ENCODE results near the gene GLE1.

The GLE1 gene

DNA sequence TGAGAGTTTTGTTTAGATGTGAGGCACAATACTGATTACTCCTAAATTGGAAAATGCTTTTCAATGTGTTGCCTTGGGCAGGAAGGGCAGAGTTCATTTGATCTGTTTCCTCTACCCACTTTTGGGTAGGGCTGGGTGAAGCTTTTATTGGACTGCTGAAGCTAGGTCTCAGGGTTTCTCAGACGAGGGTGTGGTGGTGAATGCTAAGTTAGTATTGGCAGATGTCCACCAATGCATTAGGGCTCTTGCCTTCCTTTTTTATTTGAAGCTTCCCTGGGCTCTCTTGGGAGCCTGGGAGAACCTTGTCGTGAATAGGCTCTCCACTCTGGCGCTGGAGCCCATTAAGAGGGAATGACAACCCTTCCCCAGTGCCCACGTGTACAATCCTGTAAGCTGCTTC lies 71.0 kb downstream of the GLE1 start:
- H3K36me3 ChIP-seq (ENCODE audit: insufficient read depth, low read length) = peaks cover 74% of the 10 kb centered on the region

DNA sequence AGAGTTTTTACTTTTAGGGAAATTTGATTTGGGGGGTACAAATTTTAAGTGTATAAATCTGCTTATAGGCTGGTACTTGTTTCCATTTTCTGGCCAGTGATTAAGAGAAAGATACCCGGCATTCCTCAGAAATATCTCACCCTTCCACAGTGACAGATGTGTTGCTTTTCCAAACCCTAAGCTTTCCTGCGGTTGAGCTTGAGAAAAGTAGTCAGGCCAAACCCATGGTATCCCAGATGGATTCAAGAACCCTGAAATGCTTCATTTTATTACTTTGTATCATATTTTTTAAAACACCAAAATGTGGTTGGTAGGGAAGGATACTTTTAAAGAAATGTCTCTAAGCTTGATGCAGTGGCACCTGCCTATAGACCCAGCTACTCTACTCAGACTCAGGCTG lies 71.4 kb downstream of the GLE1 start:
- no peaks in the 10 kb centered on the region for H3K9me3 ChIP-seq (ENCODE audit: low read length)
- H3K9me2 ChIP-seq (ENCODE audit: low read depth, low read length) = no peaks in the 10 kb centered on the region
- H4K20me1 ChIP-seq (ENCODE audit: insufficient read depth, low read length) = no peaks in the 10 kb centered on the region
- H3K27ac ChIP-seq (ENCODE audit: low read depth, low read length, poor library complexity, severe bottlenecking) = no peak overlapping the region
- H3F3A ChIP-seq (ENCODE audit: insufficient read depth, low read length) = no peaks in the 10 kb centered on the region
- H3K79me2 ChIP-seq (ENCODE audit: insufficient read depth, low read length) = no peaks in the 10 kb centered on the region
- no peaks in the 10 kb centered on the region for H3K4me1 ChIP-seq (ENCODE audit: insufficient read depth, low read length, severe bottlenecking)
- no peak overlapping the region for H3K9ac ChIP-seq (ENCODE audit: low read length)
- TF ChIP-seq EZH2 (IDR thresholded peaks at IDR 0.05; ENCODE audit: borderline replicate concordance, low read length) = no peak
- TF ChIP-seq, protein P1, sequence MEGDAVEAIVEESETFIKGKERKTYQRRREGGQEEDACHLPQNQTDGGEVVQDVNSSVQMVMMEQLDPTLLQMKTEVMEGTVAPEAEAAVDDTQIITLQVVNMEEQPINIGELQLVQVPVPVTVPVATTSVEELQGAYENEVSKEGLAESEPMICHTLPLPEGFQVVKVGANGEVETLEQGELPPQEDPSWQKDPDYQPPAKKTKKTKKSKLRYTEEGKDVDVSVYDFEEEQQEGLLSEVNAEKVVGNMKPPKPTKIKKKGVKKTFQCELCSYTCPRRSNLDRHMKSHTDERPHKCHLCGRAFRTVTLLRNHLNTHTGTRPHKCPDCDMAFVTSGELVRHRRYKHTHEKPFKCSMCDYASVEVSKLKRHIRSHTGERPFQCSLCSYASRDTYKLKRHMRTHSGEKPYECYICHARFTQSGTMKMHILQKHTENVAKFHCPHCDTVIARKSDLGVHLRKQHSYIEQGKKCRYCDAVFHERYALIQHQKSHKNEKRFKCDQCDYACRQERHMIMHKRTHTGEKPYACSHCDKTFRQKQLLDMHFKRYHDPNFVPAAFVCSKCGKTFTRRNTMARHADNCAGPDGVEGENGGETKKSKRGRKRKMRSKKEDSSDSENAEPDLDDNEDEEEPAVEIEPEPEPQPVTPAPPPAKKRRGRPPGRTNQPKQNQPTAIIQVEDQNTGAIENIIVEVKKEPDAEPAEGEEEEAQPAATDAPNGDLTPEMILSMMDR (IDR thresholded peaks at IDR 0.05; ENCODE audit: low read length) = no peak
- H3K4me3 ChIP-seq (ENCODE audit: low read depth, low read length, poor library complexity, severe bottlenecking) = no peak overlapping the region
- no peak overlapping the region for H3K4me2 ChIP-seq (ENCODE audit: low read length)
- H2AFZ ChIP-seq (ENCODE audit: low read length) = no peak overlapping the region
- peaks cover 78% of the 10 kb centered on the region for H3K36me3 ChIP-seq (ENCODE audit: insufficient read depth, low read length)
- H3K27me3 ChIP-seq (ENCODE audit: insufficient read depth, low read length) = no peaks in the 10 kb centered on the region

More for the DNA sequence above, 71.0 kb downstream of the GLE1 start:
- Histone ChIP-seq H3K79me2 (ENCODE audit: insufficient read depth, low read length) (no peaks in the 10 kb centered on the region), H3K27me3 (ENCODE audit: insufficient read depth, low read length) (no peaks in the 10 kb centered on the region), H3K4me2 (ENCODE audit: low read length) (no peak overlapping the region), H3K4me3 (ENCODE audit: low read depth, low read length, poor library complexity, severe bottlenecking) (no peak overlapping the region), H4K20me1 (ENCODE audit: insufficient read depth, low read length) (no peaks in the 10 kb centered on the region), H3F3A (ENCODE audit: insufficient read depth, low read length) (no peaks in the 10 kb centered on the region), H3K9me3 (ENCODE audit: low read length) (no peaks in the 10 kb centered on the region), H3K4me1 (ENCODE audit: insufficient read depth, low read length, severe bottlenecking) (no peaks in the 10 kb centered on the region), H3K9me2 (ENCODE audit: low read depth, low read length) (no peaks in the 10 kb centered on the region), H2AFZ (ENCODE audit: low read length) (no peak overlapping the region), H3K9ac (ENCODE audit: low read length) (no peak overlapping the region), H3K27ac (ENCODE audit: low read depth, low read length, poor library complexity, severe bottlenecking) (no peak overlapping the region)
- TF ChIP-seq, protein P1 (IDR thresholded peaks at IDR 0.05; ENCODE audit: low read length) = no peak
- TF ChIP-seq EZH2 (IDR thresholded peaks at IDR 0.05; ENCODE audit: borderline replicate concordance, low read length) = no peak

DNA sequence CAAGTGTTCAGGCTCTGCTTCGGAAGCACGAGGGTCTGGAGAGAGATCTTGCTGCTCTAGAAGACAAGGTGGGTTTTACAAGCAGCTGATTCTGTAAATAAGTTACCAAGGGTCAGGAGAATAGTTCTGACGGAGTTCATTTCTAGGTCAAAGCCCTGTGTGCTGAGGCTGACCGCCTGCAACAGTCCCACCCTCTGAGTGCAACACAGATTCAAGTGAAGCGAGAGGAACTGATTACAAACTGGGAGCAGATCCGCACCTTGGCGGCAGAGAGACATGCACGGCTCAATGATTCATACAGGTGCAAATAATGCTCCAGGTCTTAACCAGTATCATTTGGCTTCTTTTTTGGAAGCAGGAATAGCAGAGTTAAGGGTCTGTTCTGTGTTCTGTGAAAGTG lies 72.7 kb downstream of the GLE1 start:
- Histone ChIP-seq H3K4me2 (ENCODE audit: low read length) (no peak overlapping the region), H3K4me1 (ENCODE audit: insufficient read depth, low read length, severe bottlenecking) (no peaks in the 10 kb centered on the region), H2AFZ (ENCODE audit: low read length) (no peak overlapping the region), H3K79me2 (ENCODE audit: insufficient read depth, low read length) (no peaks in the 10 kb centered on the region), H3K9ac (ENCODE audit: low read length) (no peak overlapping the region), H3F3A (ENCODE audit: insufficient read depth, low read length) (no peaks in the 10 kb centered on the region), H3K9me3 (ENCODE audit: low read length) (no peaks in the 10 kb centered on the region), H3K27ac (ENCODE audit: low read depth, low read length, poor library complexity, severe bottlenecking) (no peak overlapping the region), H3K27me3 (ENCODE audit: insufficient read depth, low read length) (no peaks in the 10 kb centered on the region), H3K36me3 (ENCODE audit: insufficient read depth, low read length) (peaks cover 90% of the 10 kb centered on the region), H4K20me1 (ENCODE audit: insufficient read depth, low read length) (no peaks in the 10 kb centered on the region), H3K4me3 (ENCODE audit: low read depth, low read length, poor library complexity, severe bottlenecking) (no peak overlapping the region), H3K9me2 (ENCODE audit: low read depth, low read length) (no peaks in the 10 kb centered on the region)
- TF ChIP-seq, protein P1 (IDR thresholded peaks at IDR 0.05; ENCODE audit: low read length) = no peak
- TF ChIP-seq EZH2 (IDR thresholded peaks at IDR 0.05; ENCODE audit: borderline replicate concordance, low read length) = no peak

Data from OCI-LY1 (cell line).